PC-3 (cell line): Measurements from ENCODE around the gene AP3B1.

ENCODE experiments used
- CTCF ChIP-seq: fragments of 300-600 bp; sonication (generic); conservative IDR thresholded peaks from 2 replicates; pipeline ENCODE4 v1.5.1; 2017; ENCODE audit warnings: antibody characterized with exemption, low read depth, mild to moderate bottlenecking, low read length
- EZH2 ChIP-seq: fragments of 300-600 bp; sonication (generic); IDR thresholded peaks from one replicate; pipeline ENCODE4 v1.6.1; 2017; ENCODE audit warnings: antibody characterized with exemption, mild to moderate bottlenecking, low read length; ENCODE audit not compliant: unreplicated experiment
- EZH2phosphoT487 ChIP-seq: fragments of 300-600 bp; sonication (generic); IDR thresholded peaks from 2 replicates; pipeline ENCODE4 v1.6.1; 2018; ENCODE audit warnings: mild to moderate bottlenecking, antibody characterized with exemption, low read length, borderline replicate concordance

GRCh38 chr5:78025540-78025939, 269.0 kb downstream of the AP3B1 start:
- no peak for TF ChIP-seq CTCF
- no peak for TF ChIP-seq EZH2phosphoT487
- TF ChIP-seq EZH2 = no peak
